Activated naive CD4-positive, alpha-beta T cell treated with anti-CD3 and anti-CD28 coated beads, Interleukin-2, amount 50 U/mL, for 16 hours (primary cell): ENCODE data around the gene RPL13.
"Not testable (repeated sequence)": the region's sequence is repeated elsewhere in the genome, so short reads cannot be mapped to it uniquely, and the experiment has no call there.

Experiments
- DNase-seq: peaks from one replicate; pipeline ENCODE4 v3.0.0-alpha.2; 2020

RPL13 gene

GRCh38 chr16:89563639-89564392 lies 3.3 kb downstream of the RPL13 start:
- DNase-seq: no peak

GRCh38 chr16:89564476-89565255 lies 4.2 kb downstream of the RPL13 start:
- no peak for DNase-seq

GRCh38 chr16:89565256-89565505 lies 4.7 kb downstream of the RPL13 start:
- peak; percentile 47 for DNase-seq

- DNase-seq: peak; percentile 55
These were observed 5.3 kb downstream of the RPL13 start for GRCh38 chr16:89565506-89566372.

GRCh38 chr16:89567656-89568594 lies 7.4 kb downstream of the RPL13 start:
- no peak for DNase-seq

- no peak for DNase-seq
These were observed 9.2 kb downstream of the RPL13 start for GRCh38 chr16:89569506-89570341.

GRCh38 chr16:89570342-89570923 lies 10.0 kb downstream of the RPL13 start:
- DNase-seq: no peak

- not testable (repeated sequence) for DNase-seq
These were observed 10.6 kb downstream of the RPL13 start for GRCh38 chr16:89570983-89571598.

- no peak for DNase-seq
These were observed 11.2 kb downstream of the RPL13 start for GRCh38 chr16:89571636-89572035.

GRCh38 chr16:89572073-89572484 lies 11.6 kb downstream of the RPL13 start:
- DNase-seq: no peak

GRCh38 chr16:89572485-89573205 lies 12.2 kb downstream of the RPL13 start:
- no peak for DNase-seq

GRCh38 chr16:89573826-89574680 lies 13.6 kb downstream of the RPL13 start:
- no peak for DNase-seq

GRCh38 chr16:89574681-89575246 lies 14.3 kb downstream of the RPL13 start:
- DNase-seq: peak; percentile 57

GRCh38 chr16:89575247-89576152 lies 15.0 kb downstream of the RPL13 start, which contains the start of gene CPNE7:
Gene CPNE7, plus strand, starts transcription at chr16:89575758. Its CDS starts 140 bp downstream, at chr16:89575898.
- no peak for DNase-seq

- no peak for DNase-seq
These were observed 15.9 kb downstream of the RPL13 start for GRCh38 chr16:89576153-89577054.
